ENCODE data around the gene DNAJC25. TPM values are rescaled to one million over a fixed set of nuclear protein-coding genes. Genes with fewer than 3 reads are reported as not detected.

The DNAJC25 gene
- total RNA-seq, 1 donor from 2014 or later: 6.5 TPM

GRCh38 chr9:111678293-111678692 lies 47.2 kb downstream of the DNAJC25 start:
- no peak for TF ChIP-seq CTCF (IDR thresholded peaks at IDR 0.05)
- H3K36me3 Mint-ChIP-seq (ENCODE audit: unreplicated experiment): peaks cover 16% of the 10 kb centered on the region
- H3K4me1 Mint-ChIP-seq (ENCODE audit: unreplicated experiment): no peaks in the 10 kb centered on the region
- no peaks in the 10 kb centered on the region for H3K27me3 Mint-ChIP-seq (ENCODE audit: unreplicated experiment)
- DNase-seq (ENCODE audit: extremely low spot score, unreplicated experiment): no peak
- H3K9me3 Mint-ChIP-seq (ENCODE audit: unreplicated experiment): no peaks in the 10 kb centered on the region
- no peak overlapping the region for H3K27ac Mint-ChIP-seq (ENCODE audit: unreplicated experiment)
- H3K4me3 Mint-ChIP-seq (ENCODE audit: unreplicated experiment): no peak overlapping the region

GRCh38 chr9:111679199-111679598 lies 48.1 kb downstream of the DNAJC25 start:
- Mint-ChIP-seq H3K4me3 (ENCODE audit: unreplicated experiment) (no peak overlapping the region), H3K9me3 (ENCODE audit: unreplicated experiment) (no peaks in the 10 kb centered on the region), H3K27ac (ENCODE audit: unreplicated experiment) (no peak overlapping the region), H3K27me3 (ENCODE audit: unreplicated experiment) (no peaks in the 10 kb centered on the region), H3K36me3 (ENCODE audit: unreplicated experiment) (peaks cover 15% of the 10 kb centered on the region), H3K4me1 (ENCODE audit: unreplicated experiment) (no peaks in the 10 kb centered on the region)
- no peak for DNase-seq (ENCODE audit: extremely low spot score, unreplicated experiment)
- no peak for TF ChIP-seq CTCF (IDR thresholded peaks at IDR 0.05)

GRCh38 chr9:111683392-111683791 lies 52.3 kb downstream of the DNAJC25 start:
- no peak overlapping the region for H3K4me3 Mint-ChIP-seq (ENCODE audit: unreplicated experiment)
- H3K27ac Mint-ChIP-seq (ENCODE audit: unreplicated experiment): no peak overlapping the region
- no peaks in the 10 kb centered on the region for H3K9me3 Mint-ChIP-seq (ENCODE audit: unreplicated experiment)
- H3K4me1 Mint-ChIP-seq (ENCODE audit: unreplicated experiment): no peaks in the 10 kb centered on the region
- peaks cover 5% of the 10 kb centered on the region for H3K36me3 Mint-ChIP-seq (ENCODE audit: unreplicated experiment)
- no peaks in the 10 kb centered on the region for H3K27me3 Mint-ChIP-seq (ENCODE audit: unreplicated experiment)
- no peak for DNase-seq (ENCODE audit: extremely low spot score, unreplicated experiment)
- no peak for TF ChIP-seq CTCF (IDR thresholded peaks at IDR 0.05)

GRCh38 chr9:111691672-111692329 lies 60.7 kb downstream of the DNAJC25 start:
- TF ChIP-seq CTCF (IDR thresholded peaks at IDR 0.05): peak; percentile 60
- Mint-ChIP-seq H3K36me3 (ENCODE audit: unreplicated experiment) (peaks cover 1% of the 10 kb centered on the region), H3K9me3 (ENCODE audit: unreplicated experiment) (no peaks in the 10 kb centered on the region), H3K4me1 (ENCODE audit: unreplicated experiment) (peaks cover 3% of the 10 kb centered on the region), H3K4me3 (ENCODE audit: unreplicated experiment) (no peak overlapping the region), H3K27ac (ENCODE audit: unreplicated experiment) (no peak overlapping the region), H3K27me3 (ENCODE audit: unreplicated experiment) (no peaks in the 10 kb centered on the region)
- DNase-seq (ENCODE audit: extremely low spot score, unreplicated experiment): no peak

- no peaks in the 10 kb centered on the region for H3K9me3 Mint-ChIP-seq (ENCODE audit: unreplicated experiment)
- no peak overlapping the region for H3K4me3 Mint-ChIP-seq (ENCODE audit: unreplicated experiment)
- H3K4me1 Mint-ChIP-seq (ENCODE audit: unreplicated experiment): no peaks in the 10 kb centered on the region
- no peak overlapping the region for H3K27ac Mint-ChIP-seq (ENCODE audit: unreplicated experiment)
- no peak for DNase-seq (ENCODE audit: extremely low spot score, unreplicated experiment)
- no peak for TF ChIP-seq CTCF (IDR thresholded peaks at IDR 0.05)
- no peaks in the 10 kb centered on the region for H3K36me3 Mint-ChIP-seq (ENCODE audit: unreplicated experiment)
- no peaks in the 10 kb centered on the region for H3K27me3 Mint-ChIP-seq (ENCODE audit: unreplicated experiment)
These were observed 65.7 kb downstream of the DNAJC25 start for GRCh38 chr9:111696796-111697195.
